BLaER1 (cell line): Measurements from ENCODE around the gene TDRD7.

ENCODE experiments used
- H3K27ac ChIP-seq: shearing (Covaris generic); formaldehyde crosslinking; 2 replicates; pipeline ENCODE4 v1.8.1; 2022
- H3K27me3 ChIP-seq: shearing (Covaris generic); formaldehyde crosslinking; 2 replicates; pipeline ENCODE4 v1.8.1; 2022
- H3K36me3 ChIP-seq: shearing (Covaris generic); formaldehyde crosslinking; 2 replicates; pipeline ENCODE4 v1.8.1; 2022
- H3K4me1 ChIP-seq: shearing (Covaris generic); formaldehyde crosslinking; 2 replicates; pipeline ENCODE4 v1.8.1; 2022
- H3K4me2 ChIP-seq: shearing (Covaris generic); formaldehyde crosslinking; 2 replicates; pipeline ENCODE4 v1.8.1; 2022
- H3K4me3 ChIP-seq: shearing (Covaris generic); formaldehyde crosslinking; 2 replicates; pipeline ENCODE4 v1.8.1; 2022
- H3K9ac ChIP-seq: shearing (Covaris generic); formaldehyde crosslinking; 2 replicates; pipeline ENCODE4 v1.8.1; 2022
- H3K9me3 ChIP-seq: shearing (Covaris generic); formaldehyde crosslinking; 2 replicates; pipeline ENCODE4 v1.8.1; 2022
- H4K20me1 ChIP-seq: shearing (Covaris generic); formaldehyde crosslinking; 2 replicates; pipeline ENCODE4 v1.8.1; 2022
- Cebpa-rat ChIP-seq: shearing (Covaris generic); IDR thresholded peaks from 2 replicates; pipeline ENCODE4 v1.8.1; 2022

TDRD7 gene

DNA sequence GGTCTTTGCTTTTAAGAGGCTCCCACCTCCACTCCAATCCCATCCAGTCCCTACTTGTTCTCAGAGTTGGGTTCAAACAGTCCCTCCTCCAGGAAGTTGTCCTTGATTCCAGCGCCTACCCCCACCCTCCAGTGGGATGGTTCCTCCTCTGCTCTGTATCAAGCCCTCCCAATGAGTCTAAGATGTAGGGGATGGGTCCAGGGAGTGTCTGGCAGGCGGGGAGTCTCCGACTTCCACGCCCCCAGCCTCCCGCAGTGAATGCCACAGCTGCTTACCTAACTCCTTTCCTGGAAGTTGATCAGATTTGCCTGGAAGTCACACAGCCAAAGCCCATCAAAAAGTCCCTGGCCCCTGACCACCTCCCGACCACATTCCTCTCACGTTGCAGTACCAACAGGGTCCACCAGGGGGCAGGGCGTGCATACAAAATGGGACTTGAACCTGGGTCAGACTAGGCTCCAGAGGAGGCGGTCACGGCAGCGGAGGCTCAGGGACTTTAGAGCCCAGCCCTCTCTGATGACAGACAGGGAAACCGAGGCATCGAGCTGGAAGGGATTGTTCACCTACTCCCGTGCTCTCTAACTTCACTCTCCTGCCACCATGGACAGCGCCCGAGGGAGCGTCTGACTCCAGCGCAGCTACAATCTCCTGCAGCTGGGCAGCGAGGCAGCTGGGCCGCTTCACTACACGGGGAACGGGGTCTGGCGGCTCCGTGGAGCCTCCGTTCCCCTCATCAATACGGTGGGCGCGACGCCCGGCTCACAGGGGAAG, 25.0 kb upstream of the TDRD7 start:
- Histone ChIP-seq H3K36me3 (no peaks in the 10 kb centered on the region), H3K4me3 (no peak overlapping the region), H3K9ac (no peak overlapping the region), H3K4me1 (peaks cover 16% of the 10 kb centered on the region), H3K27me3 (no peaks in the 10 kb centered on the region), H3K9me3 (peaks cover 4% of the 10 kb centered on the region; the same call in 1 of the 2 replicates), H3K4me2 (no peak overlapping the region), H3K27ac (no peak overlapping the region), H4K20me1 (no peaks in the 10 kb centered on the region)
- TF ChIP-seq Cebpa-rat, result no peak

- H3K27me3 ChIP-seq, result no peaks in the 10 kb centered on the region
- H3K4me2 ChIP-seq, result no peak overlapping the region
- peaks cover 22% of the 10 kb centered on the region for H3K4me1 ChIP-seq
- H3K9me3 ChIP-seq, result peaks cover 4% of the 10 kb centered on the region; the same call in 1 of the 2 replicates
- TF ChIP-seq Cebpa-rat, result no peak
- H3K36me3 ChIP-seq, result no peaks in the 10 kb centered on the region
- H4K20me1 ChIP-seq, result no peaks in the 10 kb centered on the region
- H3K4me3 ChIP-seq, result no peak overlapping the region
- no peak overlapping the region for H3K9ac ChIP-seq
- H3K27ac ChIP-seq, result no peak overlapping the region
Measured at GRCh38 chr9:97387504-97387886, 24.4 kb upstream of the TDRD7 start.

- H3K4me3 ChIP-seq, result no peak overlapping the region
- TF ChIP-seq Cebpa-rat, result no peak
- H4K20me1 ChIP-seq, result no peaks in the 10 kb centered on the region
- H3K27me3 ChIP-seq, result no peaks in the 10 kb centered on the region
- H3K27ac ChIP-seq, result no peak overlapping the region
- no peak overlapping the region for H3K4me2 ChIP-seq
- no peak overlapping the region for H3K9ac ChIP-seq
- no peaks in the 10 kb centered on the region for H3K36me3 ChIP-seq
- peaks cover 4% of the 10 kb centered on the region; the same call in 1 of the 2 replicates for H3K9me3 ChIP-seq
- H3K4me1 ChIP-seq, result peaks cover 28% of the 10 kb centered on the region
Measured at GRCh38 chr9:97387936-97388684, 23.8 kb upstream of the TDRD7 start.

DNA sequence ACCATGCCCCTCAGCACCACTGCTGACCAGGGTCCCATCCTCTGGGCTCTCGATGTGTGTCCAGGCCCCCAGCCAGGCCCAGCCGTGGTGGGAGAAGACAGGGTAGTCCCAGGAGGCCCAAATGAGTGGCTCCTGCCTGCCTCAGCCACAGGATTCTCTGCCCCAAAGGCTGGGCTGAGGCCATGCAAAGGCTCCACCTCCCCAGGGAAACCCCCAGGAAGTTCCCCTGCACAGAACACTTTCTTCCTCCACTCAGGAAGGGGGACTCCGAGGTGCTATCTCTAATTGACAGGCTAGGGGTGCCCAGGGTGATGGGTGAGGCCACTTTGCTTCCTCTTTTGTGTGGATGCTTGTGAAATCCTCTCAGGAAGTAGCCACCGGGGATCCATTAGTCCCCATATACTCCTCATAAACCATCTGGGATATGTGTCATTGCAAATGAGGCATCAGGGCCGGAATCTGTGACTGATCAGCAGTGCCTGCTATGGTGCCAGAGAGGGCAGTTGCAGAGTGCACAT, 23.1 kb upstream of the TDRD7 start:
- H3K9ac ChIP-seq, result no peak overlapping the region
- no peaks in the 10 kb centered on the region for H3K36me3 ChIP-seq
- no peak for TF ChIP-seq Cebpa-rat
- peaks cover 4% of the 10 kb centered on the region; the same call in 1 of the 2 replicates for H3K9me3 ChIP-seq
- H3K4me2 ChIP-seq, result no peak overlapping the region
- no peaks in the 10 kb centered on the region for H4K20me1 ChIP-seq
- H3K27me3 ChIP-seq, result no peaks in the 10 kb centered on the region
- H3K4me3 ChIP-seq, result no peak overlapping the region
- peaks cover 33% of the 10 kb centered on the region for H3K4me1 ChIP-seq
- H3K27ac ChIP-seq, result no peak overlapping the region

- H3K4me3 ChIP-seq, result no peak overlapping the region
- no peak for TF ChIP-seq Cebpa-rat
- no peaks in the 10 kb centered on the region for H3K36me3 ChIP-seq
- no peaks in the 10 kb centered on the region for H4K20me1 ChIP-seq
- no peak overlapping the region for H3K4me2 ChIP-seq
- peaks cover 33% of the 10 kb centered on the region for H3K4me1 ChIP-seq
- H3K9ac ChIP-seq, result no peak overlapping the region
- H3K27ac ChIP-seq, result no peak overlapping the region
- H3K27me3 ChIP-seq, result no peaks in the 10 kb centered on the region
- peaks cover 4% of the 10 kb centered on the region; the same call in 1 of the 2 replicates for H3K9me3 ChIP-seq
Measured at GRCh38 chr9:97389249-97389648, 22.6 kb upstream of the TDRD7 start.

DNA sequence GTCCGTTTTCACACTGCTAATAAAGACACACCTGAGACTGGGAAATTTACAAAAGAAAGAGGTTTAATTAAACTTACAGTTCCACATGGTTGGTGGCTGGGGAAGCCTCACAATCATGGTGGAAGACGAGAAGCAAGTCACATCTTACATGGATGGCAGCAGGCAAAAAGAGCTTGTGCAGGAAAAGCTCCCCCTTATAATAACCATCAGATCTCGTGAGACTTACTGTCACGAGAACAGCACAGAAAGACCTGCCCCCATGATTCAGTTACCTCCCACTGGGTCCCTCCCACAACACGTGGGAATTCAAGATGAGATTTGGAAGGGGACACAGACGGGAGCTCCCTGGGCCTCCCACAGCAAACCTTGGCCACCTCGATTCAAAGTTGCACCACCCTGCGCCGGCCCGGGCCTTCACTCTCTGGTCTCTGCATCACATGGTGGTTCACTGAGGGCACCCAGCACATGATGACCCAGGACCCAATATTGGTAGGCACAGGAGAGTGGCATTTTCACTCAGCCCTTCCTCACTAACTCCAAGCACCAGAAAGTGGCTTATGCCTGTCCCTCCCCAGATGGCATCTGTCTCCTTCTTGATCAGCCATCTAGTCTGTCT, 21.0 kb upstream of the TDRD7 start:
- no peak overlapping the region for H3K27ac ChIP-seq
- no peaks in the 10 kb centered on the region for H3K27me3 ChIP-seq
- no peak overlapping the region for H3K9ac ChIP-seq
- H3K4me1 ChIP-seq, result peaks cover 24% of the 10 kb centered on the region
- H3K9me3 ChIP-seq, result peaks cover 4% of the 10 kb centered on the region; the same call in 1 of the 2 replicates
- no peak for TF ChIP-seq Cebpa-rat
- no peaks in the 10 kb centered on the region for H3K36me3 ChIP-seq
- H3K4me2 ChIP-seq, result no peak overlapping the region
- no peak overlapping the region for H3K4me3 ChIP-seq
- H4K20me1 ChIP-seq, result no peaks in the 10 kb centered on the region

DNA sequence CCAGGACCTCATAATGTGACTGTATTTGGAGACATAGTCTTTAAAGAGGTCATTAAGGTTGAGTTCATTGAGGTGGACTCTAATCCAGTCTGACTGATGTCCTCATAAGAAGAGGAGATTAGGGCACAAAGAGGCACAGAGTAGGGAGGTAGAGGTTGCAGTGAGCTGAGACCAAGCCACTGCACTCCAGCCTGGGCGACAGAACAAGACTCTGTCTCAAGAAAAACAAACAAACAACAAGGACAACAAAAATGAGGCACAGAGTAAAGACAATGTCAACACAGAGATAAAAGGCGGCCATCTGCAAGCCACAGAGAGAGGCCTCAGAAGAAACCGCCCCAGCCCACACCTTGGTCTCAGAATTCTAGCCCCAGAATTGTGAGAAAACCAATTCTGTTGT, 17.0 kb upstream of the TDRD7 start:
- Histone ChIP-seq H3K36me3 (no peaks in the 10 kb centered on the region), H3K4me2 (no peak overlapping the region), H3K4me1 (peaks cover 18% of the 10 kb centered on the region), H4K20me1 (no peaks in the 10 kb centered on the region), H3K27me3 (no peaks in the 10 kb centered on the region), H3K27ac (no peak overlapping the region), H3K9ac (no peak overlapping the region), H3K9me3 (peaks cover 4% of the 10 kb centered on the region; the same call in 1 of the 2 replicates), H3K4me3 (no peak overlapping the region)
- no peak for TF ChIP-seq Cebpa-rat

GRCh38 chr9:97395745-97396144, 16.2 kb upstream of the TDRD7 start:
- Histone ChIP-seq H3K9ac (no peak overlapping the region), H3K4me1 (peaks cover 18% of the 10 kb centered on the region), H3K27me3 (no peaks in the 10 kb centered on the region), H4K20me1 (no peaks in the 10 kb centered on the region), H3K36me3 (no peaks in the 10 kb centered on the region), H3K9me3 (0 out of 2 replicates have a peak, but pooled peaks cover 1% of the 10 kb centered on the region), H3K4me3 (no peak overlapping the region), H3K27ac (no peak overlapping the region), H3K4me2 (no peak overlapping the region)
- no peak for TF ChIP-seq Cebpa-rat

GRCh38 chr9:97396256-97396655, 15.6 kb upstream of the TDRD7 start:
- Histone ChIP-seq H3K9me3 (no peaks in the 10 kb centered on the region), H3K4me1 (peaks cover 18% of the 10 kb centered on the region), H3K36me3 (no peaks in the 10 kb centered on the region), H3K9ac (no peak overlapping the region), H3K4me3 (no peak overlapping the region), H3K4me2 (no peak overlapping the region), H3K27me3 (no peaks in the 10 kb centered on the region), H3K27ac (no peak overlapping the region), H4K20me1 (no peaks in the 10 kb centered on the region)
- TF ChIP-seq Cebpa-rat, result no peak

DNA sequence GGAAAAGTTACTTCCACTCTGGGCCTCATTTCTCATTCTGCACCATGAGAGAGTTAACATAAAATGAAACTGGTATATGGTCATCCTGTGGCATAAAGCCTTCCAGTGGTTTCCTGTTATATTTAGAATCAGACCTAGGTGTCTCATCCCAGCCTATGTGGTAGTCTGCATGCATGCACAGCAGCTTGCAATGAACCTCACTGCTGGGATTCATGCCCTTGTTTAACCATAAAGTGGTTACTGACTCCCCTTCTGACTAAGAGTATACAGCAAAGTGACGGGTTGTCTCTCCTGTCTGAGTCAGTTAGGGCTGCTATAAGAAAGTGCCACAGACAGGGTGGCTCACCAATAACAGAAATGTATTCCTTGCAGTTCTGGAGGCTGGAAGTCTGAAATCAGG, 14.7 kb upstream of the TDRD7 start:
- Histone ChIP-seq H3K9ac (no peak overlapping the region), H4K20me1 (no peaks in the 10 kb centered on the region), H3K4me3 (no peak overlapping the region), H3K27ac (no peak overlapping the region), H3K27me3 (no peaks in the 10 kb centered on the region), H3K36me3 (no peaks in the 10 kb centered on the region), H3K9me3 (no peaks in the 10 kb centered on the region), H3K4me1 (peaks cover 15% of the 10 kb centered on the region), H3K4me2 (no peak overlapping the region)
- TF ChIP-seq Cebpa-rat, result no peak
